ENCODE measurements around the gene GPR161. TPM values are rescaled to one million over a fixed set of nuclear protein-coding genes. Genes with fewer than 3 reads are reported as not detected.

GPR161 gene
- total and polyA plus RNA-seq, 2 experiments from 2014 or later: 7.9 to 11.6 TPM

DNA sequence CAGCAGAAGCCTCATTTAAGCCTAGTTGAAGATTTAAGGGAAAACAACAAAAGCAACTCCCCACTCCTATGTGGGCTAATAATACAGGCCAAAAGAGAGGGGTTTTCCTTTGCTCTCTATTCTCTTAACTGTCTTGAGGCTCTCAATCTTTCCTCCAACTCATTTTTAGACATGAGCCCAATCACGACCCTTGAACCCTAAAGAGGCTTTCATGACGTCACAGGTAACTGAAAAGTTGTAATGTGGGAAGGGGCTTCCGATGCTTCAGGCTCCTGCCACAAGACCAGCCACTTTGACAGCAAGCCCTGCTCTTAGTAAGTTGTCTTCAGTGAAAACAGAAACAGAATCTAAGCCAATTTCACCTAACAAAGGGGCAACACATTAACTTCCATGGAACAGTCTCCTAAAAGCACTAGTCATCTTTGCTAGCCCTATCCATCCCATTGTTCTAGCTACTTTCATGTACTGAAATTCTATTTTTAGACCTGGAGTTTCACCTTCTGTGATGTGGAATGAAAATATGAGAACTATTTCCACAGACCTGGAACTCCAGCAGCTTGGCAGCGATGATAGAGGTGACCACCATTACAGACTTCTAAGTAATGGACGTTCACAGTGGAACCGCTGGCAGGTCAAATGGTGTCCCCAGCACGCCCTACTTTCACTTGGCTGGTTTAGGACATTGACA, 36.3 kb downstream of the GPR161 start (continued):
- TF ChIP-seq, protein P1, sequence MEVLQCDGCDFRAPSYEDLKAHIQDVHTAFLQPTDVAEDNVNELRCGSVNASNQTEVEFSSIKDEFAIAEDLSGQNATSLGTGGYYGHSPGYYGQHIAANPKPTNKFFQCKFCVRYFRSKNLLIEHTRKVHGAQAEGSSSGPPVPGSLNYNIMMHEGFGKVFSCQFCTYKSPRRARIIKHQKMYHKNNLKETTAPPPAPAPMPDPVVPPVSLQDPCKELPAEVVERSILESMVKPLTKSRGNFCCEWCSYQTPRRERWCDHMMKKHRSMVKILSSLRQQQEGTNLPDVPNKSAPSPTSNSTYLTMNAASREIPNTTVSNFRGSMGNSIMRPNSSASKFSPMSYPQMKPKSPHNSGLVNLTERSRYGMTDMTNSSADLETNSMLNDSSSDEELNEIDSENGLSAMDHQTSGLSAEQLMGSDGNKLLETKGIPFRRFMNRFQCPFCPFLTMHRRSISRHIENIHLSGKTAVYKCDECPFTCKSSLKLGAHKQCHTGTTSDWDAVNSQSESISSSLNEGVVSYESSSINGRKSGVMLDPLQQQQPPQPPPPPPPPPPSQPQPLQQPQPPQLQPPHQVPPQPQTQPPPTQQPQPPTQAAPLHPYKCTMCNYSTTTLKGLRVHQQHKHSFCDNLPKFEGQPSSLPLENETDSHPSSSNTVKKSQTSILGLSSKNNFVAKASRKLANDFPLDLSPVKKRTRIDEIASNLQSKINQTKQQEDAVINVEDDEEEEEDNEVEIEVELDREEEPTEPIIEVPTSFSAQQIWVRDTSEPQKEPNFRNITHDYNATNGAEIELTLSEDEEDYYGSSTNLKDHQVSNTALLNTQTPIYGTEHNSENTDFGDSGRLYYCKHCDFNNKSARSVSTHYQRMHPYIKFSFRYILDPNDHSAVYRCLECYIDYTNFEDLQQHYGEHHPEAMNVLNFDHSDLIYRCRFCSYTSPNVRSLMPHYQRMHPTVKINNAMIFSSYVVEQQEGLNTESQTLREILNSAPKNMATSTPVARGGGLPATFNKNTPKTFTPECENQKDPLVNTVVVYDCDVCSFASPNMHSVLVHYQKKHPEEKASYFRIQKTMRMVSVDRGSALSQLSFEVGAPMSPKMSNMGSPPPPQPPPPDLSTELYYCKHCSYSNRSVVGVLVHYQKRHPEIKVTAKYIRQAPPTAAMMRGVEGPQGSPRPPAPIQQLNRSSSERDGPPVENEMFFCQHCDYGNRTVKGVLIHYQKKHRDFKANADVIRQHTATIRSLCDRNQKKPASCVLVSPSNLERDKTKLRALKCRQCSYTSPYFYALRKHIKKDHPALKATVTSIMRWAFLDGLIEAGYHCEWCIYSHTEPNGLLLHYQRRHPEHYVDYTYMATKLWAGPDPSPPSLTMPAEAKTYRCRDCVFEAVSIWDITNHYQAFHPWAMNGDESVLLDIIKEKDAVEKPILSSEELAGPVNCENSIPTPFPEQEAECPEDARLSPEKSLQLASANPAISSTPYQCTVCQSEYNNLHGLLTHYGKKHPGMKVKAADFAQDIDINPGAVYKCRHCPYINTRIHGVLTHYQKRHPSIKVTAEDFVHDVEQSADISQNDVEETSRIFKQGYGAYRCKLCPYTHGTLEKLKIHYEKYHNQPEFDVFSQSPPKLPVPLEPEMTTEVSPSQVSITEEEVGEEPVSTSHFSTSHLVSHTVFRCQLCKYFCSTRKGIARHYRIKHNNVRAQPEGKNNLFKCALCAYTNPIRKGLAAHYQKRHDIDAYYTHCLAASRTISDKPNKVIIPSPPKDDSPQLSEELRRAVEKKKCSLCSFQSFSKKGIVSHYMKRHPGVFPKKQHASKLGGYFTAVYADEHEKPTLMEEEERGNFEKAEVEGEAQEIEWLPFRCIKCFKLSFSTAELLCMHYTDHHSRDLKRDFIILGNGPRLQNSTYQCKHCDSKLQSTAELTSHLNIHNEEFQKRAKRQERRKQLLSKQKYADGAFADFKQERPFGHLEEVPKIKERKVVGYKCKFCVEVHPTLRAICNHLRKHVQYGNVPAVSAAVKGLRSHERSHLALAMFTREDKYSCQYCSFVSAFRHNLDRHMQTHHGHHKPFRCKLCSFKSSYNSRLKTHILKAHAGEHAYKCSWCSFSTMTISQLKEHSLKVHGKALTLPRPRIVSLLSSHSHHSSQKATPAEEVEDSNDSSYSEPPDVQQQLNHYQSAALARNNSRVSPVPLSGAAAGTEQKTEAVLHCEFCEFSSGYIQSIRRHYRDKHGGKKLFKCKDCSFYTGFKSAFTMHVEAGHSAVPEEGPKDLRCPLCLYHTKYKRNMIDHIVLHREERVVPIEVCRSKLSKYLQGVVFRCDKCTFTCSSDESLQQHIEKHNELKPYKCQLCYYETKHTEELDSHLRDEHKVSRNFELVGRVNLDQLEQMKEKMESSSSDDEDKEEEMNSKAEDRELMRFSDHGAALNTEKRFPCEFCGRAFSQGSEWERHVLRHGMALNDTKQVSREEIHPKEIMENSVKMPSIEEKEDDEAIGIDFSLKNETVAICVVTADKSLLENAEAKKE (CRISPR knock-in tag; IDR thresholded peaks at IDR 0.05): no peak
- TF ChIP-seq JUNB (IDR thresholded peaks at IDR 0.05; ENCODE audit: unreplicated experiment): no peak

DNA sequence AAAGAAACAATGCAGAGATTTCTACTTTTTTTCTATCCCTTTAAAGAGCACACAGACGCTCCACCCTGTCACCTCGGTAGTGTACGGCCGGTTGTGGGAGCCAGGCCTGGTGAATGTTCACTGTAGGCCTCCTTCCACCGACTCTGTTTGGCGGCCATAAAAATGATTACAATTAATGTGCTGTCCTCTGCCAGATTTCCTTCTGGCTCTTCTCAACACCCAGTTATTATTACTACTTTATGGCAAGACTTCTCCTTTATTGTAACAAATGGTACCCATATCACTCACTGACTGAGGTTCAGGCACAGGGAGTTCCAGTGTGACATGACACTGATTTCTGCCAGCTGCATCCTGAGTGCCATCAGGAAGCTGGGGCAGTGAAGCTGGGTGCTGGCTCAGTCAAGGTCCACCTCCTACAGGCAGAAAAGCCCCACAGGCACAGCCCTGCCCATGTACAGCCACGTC, 37.4 kb downstream of the GPR161 start:
- Histone ChIP-seq H2AFZ (no peak overlapping the region), H3K4me3 (no peak overlapping the region), H4K20me1 (replicated peaks; ENCODE audit: insufficient read depth) (no peaks in the 10 kb centered on the region), H3K4me2 (no peak overlapping the region), H3K4me1 (ENCODE audit: insufficient read depth) (no peaks in the 10 kb centered on the region), H3F3A (replicated peaks; ENCODE audit: low read depth) (no peaks in the 10 kb centered on the region), H3K27me3 (ENCODE audit: insufficient read depth) (no peaks in the 10 kb centered on the region), H3K27ac (ENCODE audit: low read depth) (no peak overlapping the region), H3K9me2 (ENCODE audit: insufficient read depth) (no peaks in the 10 kb centered on the region), H3K79me2 (replicated peaks; ENCODE audit: insufficient read depth) (no peaks in the 10 kb centered on the region), H3K36me3 (ENCODE audit: insufficient read depth) (no peaks in the 10 kb centered on the region)
- DNase-seq (ENCODE audit: low spot score) (no peak), ATAC-seq (no peak)
- no peak overlapping the region for H3K4me3 Mint-ChIP-seq
- peaks cover 2% of the 10 kb centered on the region for H3K27me3 Mint-ChIP-seq (ENCODE audit: insufficient read depth, low read depth, poor library complexity)
- H3K27ac Mint-ChIP-seq: no peak overlapping the region
- no peaks in the 10 kb centered on the region for H3K9me3 Mint-ChIP-seq
- no peaks in the 10 kb centered on the region for H3K4me1 Mint-ChIP-seq
- peaks cover 12% of the 10 kb centered on the region; the same call in 2 of the 3 replicates for H3K36me3 Mint-ChIP-seq (ENCODE audit: low read depth)
- no peak for TF ChIP-seq STAT1 (IDR thresholded peaks at IDR 0.05; ENCODE audit: unreplicated experiment)
- TF ChIP-seq NANOG (IDR thresholded peaks at IDR 0.05; ENCODE audit: borderline replicate concordance): no peak
- TF ChIP-seq ZNF331 (CRISPR knock-in tag; IDR thresholded peaks at IDR 0.05; ENCODE audit: low read depth): no peak
- TF ChIP-seq, protein P2, sequence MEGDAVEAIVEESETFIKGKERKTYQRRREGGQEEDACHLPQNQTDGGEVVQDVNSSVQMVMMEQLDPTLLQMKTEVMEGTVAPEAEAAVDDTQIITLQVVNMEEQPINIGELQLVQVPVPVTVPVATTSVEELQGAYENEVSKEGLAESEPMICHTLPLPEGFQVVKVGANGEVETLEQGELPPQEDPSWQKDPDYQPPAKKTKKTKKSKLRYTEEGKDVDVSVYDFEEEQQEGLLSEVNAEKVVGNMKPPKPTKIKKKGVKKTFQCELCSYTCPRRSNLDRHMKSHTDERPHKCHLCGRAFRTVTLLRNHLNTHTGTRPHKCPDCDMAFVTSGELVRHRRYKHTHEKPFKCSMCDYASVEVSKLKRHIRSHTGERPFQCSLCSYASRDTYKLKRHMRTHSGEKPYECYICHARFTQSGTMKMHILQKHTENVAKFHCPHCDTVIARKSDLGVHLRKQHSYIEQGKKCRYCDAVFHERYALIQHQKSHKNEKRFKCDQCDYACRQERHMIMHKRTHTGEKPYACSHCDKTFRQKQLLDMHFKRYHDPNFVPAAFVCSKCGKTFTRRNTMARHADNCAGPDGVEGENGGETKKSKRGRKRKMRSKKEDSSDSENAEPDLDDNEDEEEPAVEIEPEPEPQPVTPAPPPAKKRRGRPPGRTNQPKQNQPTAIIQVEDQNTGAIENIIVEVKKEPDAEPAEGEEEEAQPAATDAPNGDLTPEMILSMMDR (conservative IDR thresholded peaks at IDR 0.05; ENCODE audit: low read depth in 2 of 2): no peak
- no peak for TF ChIP-seq POLR2AphosphoS5 (IDR thresholded peaks at IDR 0.05; ENCODE audit: low read depth)
- TF ChIP-seq, protein P3, sequence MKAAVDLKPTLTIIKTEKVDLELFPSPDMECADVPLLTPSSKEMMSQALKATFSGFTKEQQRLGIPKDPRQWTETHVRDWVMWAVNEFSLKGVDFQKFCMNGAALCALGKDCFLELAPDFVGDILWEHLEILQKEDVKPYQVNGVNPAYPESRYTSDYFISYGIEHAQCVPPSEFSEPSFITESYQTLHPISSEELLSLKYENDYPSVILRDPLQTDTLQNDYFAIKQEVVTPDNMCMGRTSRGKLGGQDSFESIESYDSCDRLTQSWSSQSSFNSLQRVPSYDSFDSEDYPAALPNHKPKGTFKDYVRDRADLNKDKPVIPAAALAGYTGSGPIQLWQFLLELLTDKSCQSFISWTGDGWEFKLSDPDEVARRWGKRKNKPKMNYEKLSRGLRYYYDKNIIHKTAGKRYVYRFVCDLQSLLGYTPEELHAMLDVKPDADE (IDR thresholded peaks at IDR 0.05): no peak
